ENCODE measurements around the gene PLCG1. TPM values are rescaled to one million over a fixed set of nuclear protein-coding genes. Genes with fewer than 3 reads are reported as not detected.

PLCG1 gene
- total and polyA plus RNA-seq, 2 donors (not counting 3 experiments of a cell fraction or from before 2014, with no cell fraction given), result 164 to 224 TPM

DNA sequence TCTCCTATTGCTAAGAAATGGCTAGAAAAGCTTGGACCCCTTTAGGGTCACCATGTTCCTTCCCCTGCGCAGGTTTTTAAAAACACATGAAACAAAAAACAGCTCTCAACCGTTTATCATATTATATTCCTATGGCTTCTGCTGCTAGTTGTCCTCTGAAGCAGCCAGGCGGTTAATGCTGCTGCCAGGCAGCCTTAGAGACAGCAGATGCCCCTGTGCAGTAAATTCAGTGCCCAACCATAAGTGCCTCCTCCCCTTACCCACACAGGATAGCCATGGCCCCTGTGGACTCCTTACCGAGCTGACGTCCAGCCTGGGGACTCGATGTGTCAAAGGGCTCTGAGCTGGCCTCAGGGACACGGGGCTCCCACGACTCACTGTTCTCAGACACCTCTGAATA lies 64.4 kb downstream of the PLCG1 start:
- no peaks in the 10 kb centered on the region for H4K20me1 ChIP-seq (replicated peaks; ENCODE audit: control insufficient read depth, extremely low read depth, insufficient read depth, low read length)
- H3K36me3 ChIP-seq (ENCODE audit: control insufficient read depth in 2 of 2, extremely low read depth in 1 of 2, insufficient read depth in 2 of 2, low read length in 2 of 2), result no peaks in the 10 kb centered on the region
- no peak overlapping the region for H3K4me3 ChIP-seq (replicated peaks in 1 of 3; ENCODE audit: insufficient read depth in 1 of 3, low read depth in 1 of 3, low read length in 3 of 3)
- FAIRE-seq (no peak), DNase-seq (ENCODE audit: low read depth, low spot score) (no peak)
- TF ChIP-seq, protein P1, sequence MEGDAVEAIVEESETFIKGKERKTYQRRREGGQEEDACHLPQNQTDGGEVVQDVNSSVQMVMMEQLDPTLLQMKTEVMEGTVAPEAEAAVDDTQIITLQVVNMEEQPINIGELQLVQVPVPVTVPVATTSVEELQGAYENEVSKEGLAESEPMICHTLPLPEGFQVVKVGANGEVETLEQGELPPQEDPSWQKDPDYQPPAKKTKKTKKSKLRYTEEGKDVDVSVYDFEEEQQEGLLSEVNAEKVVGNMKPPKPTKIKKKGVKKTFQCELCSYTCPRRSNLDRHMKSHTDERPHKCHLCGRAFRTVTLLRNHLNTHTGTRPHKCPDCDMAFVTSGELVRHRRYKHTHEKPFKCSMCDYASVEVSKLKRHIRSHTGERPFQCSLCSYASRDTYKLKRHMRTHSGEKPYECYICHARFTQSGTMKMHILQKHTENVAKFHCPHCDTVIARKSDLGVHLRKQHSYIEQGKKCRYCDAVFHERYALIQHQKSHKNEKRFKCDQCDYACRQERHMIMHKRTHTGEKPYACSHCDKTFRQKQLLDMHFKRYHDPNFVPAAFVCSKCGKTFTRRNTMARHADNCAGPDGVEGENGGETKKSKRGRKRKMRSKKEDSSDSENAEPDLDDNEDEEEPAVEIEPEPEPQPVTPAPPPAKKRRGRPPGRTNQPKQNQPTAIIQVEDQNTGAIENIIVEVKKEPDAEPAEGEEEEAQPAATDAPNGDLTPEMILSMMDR (IDR thresholded peaks at IDR 0.05; ENCODE audit: extremely low read depth in 1 of 2, insufficient read depth in 1 of 2, low read depth in 1 of 2, low read length in 2 of 2), result no peak
- TF ChIP-seq EZH2 (IDR thresholded peaks at IDR 0.05; ENCODE audit: borderline replicate concordance, low read depth, low read length, severe bottlenecking), result no peak
- TF ChIP-seq GATA2 (IDR thresholded peaks at IDR 0.05; ENCODE audit: insufficient read depth, insufficient read length, low read depth, low read length), result no peak
- TF ChIP-seq POLR2AphosphoS5 (IDR thresholded peaks at IDR 0.05; ENCODE audit: insufficient read depth, low read depth, low read length), result no peak
- TF ChIP-seq POLR2A (IDR thresholded peaks at IDR 0.05; ENCODE audit: low read depth, low read length), result no peak
- TF ChIP-seq, protein P2, sequence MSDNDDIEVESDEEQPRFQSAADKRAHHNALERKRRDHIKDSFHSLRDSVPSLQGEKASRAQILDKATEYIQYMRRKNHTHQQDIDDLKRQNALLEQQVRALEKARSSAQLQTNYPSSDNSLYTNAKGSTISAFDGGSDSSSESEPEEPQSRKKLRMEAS (IDR thresholded peaks at IDR 0.05; ENCODE audit: insufficient read depth, insufficient read length), result no peak
- no peak for TF ChIP-seq FOS (IDR thresholded peaks at IDR 0.05; ENCODE audit: borderline replicate concordance, insufficient read depth, low read length)
- TF ChIP-seq JUN (IDR thresholded peaks at IDR 0.05; ENCODE audit: borderline replicate concordance, insufficient read depth, insufficient read length, low read depth), result no peak
- no peak for TF ChIP-seq MYC (IDR thresholded peaks at IDR 0.05; ENCODE audit: low read depth, low read length)
- dilution Hi-C loops (cut with MboI; ENCODE audit: extremely low pct_ligation_motif_present, low sequenced_read_pairs), result no loop called here
- H3K27me3 ChIP-seq (ENCODE audit: control insufficient read depth in 2 of 2, insufficient read depth in 2 of 2, low read length in 2 of 2), result no peaks in the 10 kb centered on the region
- POLR2A ChIA-PET, result no interaction called here
- H3K79me2 ChIP-seq (ENCODE audit: control insufficient read depth, insufficient read depth, low read length), result no peaks in the 10 kb centered on the region
- CTCF ChIA-PET, result interaction anchor here (0.9 to 4.0 kb wide), 6 partner anchors 9 to 138 kb away, joined by 3 to 23 read pairs (median 6); partner anchors contain the start of gene LPIN3
- BruUV-seq (replicated peaks), result no TSS peak
- no peaks in the 10 kb centered on the region for H3K9me1 ChIP-seq (replicated peaks; ENCODE audit: control insufficient read depth, extremely low read depth, insufficient read depth, low read length)
- H3K4me2 ChIP-seq (ENCODE audit: insufficient read depth, low read length), result no peak overlapping the region
- no peak overlapping the region for H3K27ac ChIP-seq (ENCODE audit: insufficient read depth, low read depth, low read length)
- H3K4me1 ChIP-seq (ENCODE audit: control insufficient read depth, extremely low read depth, insufficient read depth, low read length), result peaks cover 18% of the 10 kb centered on the region
- no peak overlapping the region for H3K9ac ChIP-seq (replicated peaks; ENCODE audit: extremely low read depth, insufficient read depth, low read length)
- no peaks in the 10 kb centered on the region for H3K9me3 ChIP-seq (replicated peaks; ENCODE audit: control insufficient read depth, insufficient read depth, low read length)
- intact Hi-C loops (cut with micrococcal nuclease), result loop anchor here (2.0 kb wide), 2 partner anchors 25 to 47 kb away; no protein-coding TSS in a partner anchor
- no peak overlapping the region for H2AFZ ChIP-seq (ENCODE audit: low read depth, low read length)

All from endothelial cell of umbilical vein (primary cell).